Transverse colon (tissue), 4 donors: ENCODE measurements around the gene FOCAD. TPM values are rescaled to one million over a fixed set of nuclear protein-coding genes. Genes with fewer than 3 reads are reported as not detected.

Experiments used
- DNase-seq: peaks from one replicate; pipeline ENCODE4 v3.0.0-alpha.2; 2019
- H3K27ac ChIP-seq, 4 donors: fragments of 200-600 bp; sonication (generic); 2 replicates each; pipeline ENCODE4 v1.5.1; 2016 to 2018; ENCODE audit warnings: inconsistent platforms in 4 of 4
- H3K27me3 ChIP-seq: fragments of 200-600 bp; sonication (generic); 2 replicates; pipeline ENCODE4 v1.5.1; 2017; ENCODE audit warnings: inconsistent platforms
- H3K36me3 ChIP-seq, 4 donors: fragments of 200-600 bp; sonication (generic); 2 replicates each; pipeline ENCODE4 v1.5.1; 2017 to 2019; ENCODE audit warnings: inconsistent platforms in 4 of 4
- H3K4me1 ChIP-seq, 4 donors: fragments of 200-600 bp; sonication (generic); 2 replicates each; pipeline ENCODE4 v1.5.1; 2017 to 2020; ENCODE audit warnings: inconsistent platforms in 4 of 4
- H3K4me3 ChIP-seq, 4 donors: fragments of 200-600 bp; sonication (generic); 1 replicate in 1 of 4; 2 replicates in 3 of 4; pipeline versions ENCODE4 v1.5.1 to v1.6.1; 2017 to 2019; ENCODE audit warnings: inconsistent platforms in 4 of 4
- H3K9me3 ChIP-seq, 2 donors: fragments of 200-600 bp; sonication (generic); 2 replicates each; pipeline ENCODE4 v1.5.1; 2017 to 2019; ENCODE audit warnings: inconsistent platforms in 2 of 2
- EP300 ChIP-seq: sonication (generic); formaldehyde crosslinking; IDR thresholded peaks from one replicate; pipeline ENCODE4 v1.6.1; 2017; ENCODE audit warnings: antibody characterized with exemption, low read depth
- POLR2A ChIP-seq: fragments of 450-650 bp; IDR thresholded peaks from one replicate; pipeline ENCODE4 v1.6.1; 2016; ENCODE audit warnings: antibody characterized with exemption, mild to moderate bottlenecking, moderate library complexity
- POLR2AphosphoS5 ChIP-seq, 3 donors: sonication (generic); formaldehyde crosslinking; IDR thresholded peaks; one replicate each; pipeline ENCODE4 v1.6.1; 2016; ENCODE audit warnings: antibody characterized with exemption in 3 of 3
- WGBS, 2 donors: methylation state at CpG; one replicate each; pipeline ENCODE4 v1.1.5; 2018; ENCODE audit warnings: low coverage in 1 of 2; 5-methylcytosine and 5-hydroxymethylcytosine counted together
- in situ Hi-C, 4 donors: fragments of 200-750 bp; cut with MboI; loops; one replicate each; pipeline versions ENCODE4 v1.15.0 to v1.15.1; 2017; ENCODE audit warnings: low sequenced_read_pairs in 3 of 4, low pct_ligation_motif_present in 1 of 4, low pct_unique_long_range_greater_than_20kb in 1 of 4
- intact Hi-C: fragments of 100-400 bp; cut with DNase I; formaldehyde crosslinking; loops from one replicate; pipeline ENCODE4 v1.15.1; 2023; ENCODE audit warnings: low total_unique reads
- total RNA-seq, 4 donors: library from RNA; depleted of rRNA; stranded (reverse); fragments of >200 nt; gene quantifications; one replicate each; pipeline ENCODE4 v1.1.0, GENCODE V29; 2016
- TF ChIP-seq, protein P1 (sequence below), 5 experiments: fragments of 200-600 bp in 3 of 5; fragments of 450-650 bp in 2 of 5; sonication (generic) in 3 of 5; IDR thresholded peaks; 1 replicate in 2 of 5; 2 replicates in 3 of 5; pipeline ENCODE4 v1.5.1; 2016 to 2017; ENCODE audit warnings: antibody characterized with exemption in 5 of 5, inconsistent platforms in 3 of 5, mild to moderate bottlenecking in 2 of 5, moderate library complexity in 1 of 5

FOCAD gene
- total RNA-seq, 4 donors from 2014 or later, result 7.8 to 41.2 (median 32.0) TPM

GRCh38 chr9:20707708-20708107, 23.6 kb downstream of the FOCAD start:
- TF ChIP-seq, protein P1, sequence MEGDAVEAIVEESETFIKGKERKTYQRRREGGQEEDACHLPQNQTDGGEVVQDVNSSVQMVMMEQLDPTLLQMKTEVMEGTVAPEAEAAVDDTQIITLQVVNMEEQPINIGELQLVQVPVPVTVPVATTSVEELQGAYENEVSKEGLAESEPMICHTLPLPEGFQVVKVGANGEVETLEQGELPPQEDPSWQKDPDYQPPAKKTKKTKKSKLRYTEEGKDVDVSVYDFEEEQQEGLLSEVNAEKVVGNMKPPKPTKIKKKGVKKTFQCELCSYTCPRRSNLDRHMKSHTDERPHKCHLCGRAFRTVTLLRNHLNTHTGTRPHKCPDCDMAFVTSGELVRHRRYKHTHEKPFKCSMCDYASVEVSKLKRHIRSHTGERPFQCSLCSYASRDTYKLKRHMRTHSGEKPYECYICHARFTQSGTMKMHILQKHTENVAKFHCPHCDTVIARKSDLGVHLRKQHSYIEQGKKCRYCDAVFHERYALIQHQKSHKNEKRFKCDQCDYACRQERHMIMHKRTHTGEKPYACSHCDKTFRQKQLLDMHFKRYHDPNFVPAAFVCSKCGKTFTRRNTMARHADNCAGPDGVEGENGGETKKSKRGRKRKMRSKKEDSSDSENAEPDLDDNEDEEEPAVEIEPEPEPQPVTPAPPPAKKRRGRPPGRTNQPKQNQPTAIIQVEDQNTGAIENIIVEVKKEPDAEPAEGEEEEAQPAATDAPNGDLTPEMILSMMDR (IDR thresholded peaks at IDR 0.05), result no peak
- no peak for TF ChIP-seq POLR2A
- no peak for TF ChIP-seq POLR2AphosphoS5 (IDR thresholded peaks at IDR 0.05)
- no peak for TF ChIP-seq EP300
- H3K36me3 ChIP-seq, result no peaks in the 10 kb centered on the region
- intact Hi-C loops (no loop called here), in situ Hi-C loops (no loop called here)
- H3K27me3 ChIP-seq, result no peaks in the 10 kb centered on the region
- no peak for DNase-seq
- H3K27ac ChIP-seq, result no peak overlapping the region
- no peak overlapping the region for H3K4me3 ChIP-seq
- H3K4me1 ChIP-seq, result no peaks in the 10 kb centered on the region
- WGBS, 2 donors, result 84 to 100% methylated on average over 1 to 2 of the region's 2 CpGs
- H3K9me3 ChIP-seq, result no peaks in the 10 kb centered on the region

- in situ Hi-C loops, result no loop called here
- intact Hi-C loops, result no loop called here
Measured at GRCh38 chr9:20713172-20713571, 29.1 kb downstream of the FOCAD start.

GRCh38 chr9:20714442-20715415, 30.7 kb downstream of the FOCAD start:
- intact Hi-C loops, result no loop called here
- H3K36me3 ChIP-seq, result peaks cover 0 to 7% (median 0%) of the 10 kb centered on the region in 4 donors
- H3K27me3 ChIP-seq, result no peaks in the 10 kb centered on the region
- H3K4me3 ChIP-seq, result no peak overlapping the region
- no peaks in the 10 kb centered on the region for H3K9me3 ChIP-seq
- in situ Hi-C loops, result no loop called here
- TF ChIP-seq EP300, result no peak
- TF ChIP-seq POLR2AphosphoS5 (IDR thresholded peaks at IDR 0.05), result no peak
- no peak for TF ChIP-seq POLR2A
- TF ChIP-seq, protein P1 (IDR thresholded peaks at IDR 0.05), result no peak
- DNase-seq, result no peak
- no peak overlapping the region for H3K27ac ChIP-seq
- WGBS, 2 donors, result 66 to 86% methylated on average over 2 of the region's 2 CpGs
- no peaks in the 10 kb centered on the region for H3K4me1 ChIP-seq

More at GRCh38 chr9:20713172-20713571, 29.1 kb downstream of the FOCAD start:
- 88 to 93% methylated on average over 1 of the region's 1 CpG for WGBS, 2 donors
- Histone ChIP-seq H3K36me3 (peaks cover 0 to 7% (median 0%) of the 10 kb centered on the region in 4 donors), H3K27me3 (no peaks in the 10 kb centered on the region), H3K4me3 (no peak overlapping the region), H3K4me1 (no peaks in the 10 kb centered on the region), H3K9me3 (no peaks in the 10 kb centered on the region), H3K27ac (no peak overlapping the region)
- no peak for TF ChIP-seq POLR2A
- TF ChIP-seq POLR2AphosphoS5 (IDR thresholded peaks at IDR 0.05), result no peak
- no peak for TF ChIP-seq EP300
- TF ChIP-seq, protein P1 (IDR thresholded peaks at IDR 0.05), result no peak
- no peak for DNase-seq

DNA sequence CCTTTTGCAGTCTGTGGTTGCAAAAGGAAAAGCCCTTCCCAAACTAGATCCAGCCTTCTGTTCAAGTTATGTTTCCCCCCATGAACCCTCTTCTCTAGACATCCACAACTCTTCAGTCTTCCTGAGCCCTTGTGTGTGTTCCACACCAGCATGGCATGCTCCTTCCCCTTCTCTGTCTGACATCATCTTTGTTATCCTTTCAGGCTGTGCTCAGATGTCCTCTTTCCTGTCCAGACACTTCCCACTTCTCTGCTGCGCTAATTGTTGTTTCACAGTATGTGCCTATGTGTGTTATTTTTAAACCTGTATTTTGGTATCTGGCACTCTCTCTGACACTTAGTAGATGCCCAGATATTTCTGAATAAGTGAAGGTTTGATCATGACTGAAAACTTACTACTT, 38.2 kb downstream of the FOCAD start:
- in situ Hi-C loops, result no loop called here
- TF ChIP-seq, protein P1 (IDR thresholded peaks at IDR 0.05), result no peak
- TF ChIP-seq POLR2A, result no peak
- no peak for TF ChIP-seq EP300
- TF ChIP-seq POLR2AphosphoS5 (IDR thresholded peaks at IDR 0.05), result no peak

More for the DNA sequence above, 38.2 kb downstream of the FOCAD start:
- 90 to 100% methylated on average over 1 of the region's 1 CpG for WGBS, 2 donors
- no peaks in the 10 kb centered on the region for H3K27me3 ChIP-seq
- no peaks in the 10 kb centered on the region for H3K36me3 ChIP-seq
- peaks cover 6 to 20% (median 10%) of the 10 kb centered on the region in 4 donors for H3K4me1 ChIP-seq
- no peaks in the 10 kb centered on the region for H3K9me3 ChIP-seq
- H3K4me3 ChIP-seq, result no peak overlapping the region
- no peak overlapping the region for H3K27ac ChIP-seq
- intact Hi-C loops, result no loop called here
- DNase-seq, result no peak
